Stimulated activated CD4-positive, alpha-beta T cell treated with anti-CD3 and anti-CD28 coated beads, Interleukin-12 subunit alpha, Interleukin-12 subunit beta, amount 100 ng/mL, for 48 hours (primary cell): ENCODE results near the gene COL6A1.
"Not testable (repeated sequence)": the region's sequence is repeated elsewhere in the genome, so short reads cannot be mapped to it uniquely, and the experiment has no call there.

Experiments used
- DNase-seq, 3 donors: peaks; one replicate each; pipeline ENCODE4 v3.0.0-alpha.2; 2020; ENCODE audit warnings: low read depth in 2 of 3, low spot score in 1 of 3

COL6A1 gene

DNA sequence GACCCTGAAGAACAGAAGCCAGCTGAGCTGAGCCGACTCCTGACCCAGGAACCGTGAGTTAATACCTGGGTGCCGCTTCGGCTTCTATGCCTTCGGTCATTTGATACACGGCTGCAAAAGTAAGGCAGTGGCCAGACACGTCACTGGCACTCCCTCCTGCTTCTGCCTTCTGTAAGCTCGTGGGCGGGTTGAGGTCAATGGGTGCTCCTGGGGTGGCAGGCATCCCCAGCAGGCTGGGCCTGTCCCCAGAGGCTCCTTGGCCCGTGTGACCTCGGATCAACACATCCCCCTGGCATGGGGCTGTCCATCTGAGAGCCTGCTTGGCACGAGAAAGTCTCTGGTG is 35.7 kb upstream of the COL6A1 start:
- DNase-seq = no peak

DNA sequence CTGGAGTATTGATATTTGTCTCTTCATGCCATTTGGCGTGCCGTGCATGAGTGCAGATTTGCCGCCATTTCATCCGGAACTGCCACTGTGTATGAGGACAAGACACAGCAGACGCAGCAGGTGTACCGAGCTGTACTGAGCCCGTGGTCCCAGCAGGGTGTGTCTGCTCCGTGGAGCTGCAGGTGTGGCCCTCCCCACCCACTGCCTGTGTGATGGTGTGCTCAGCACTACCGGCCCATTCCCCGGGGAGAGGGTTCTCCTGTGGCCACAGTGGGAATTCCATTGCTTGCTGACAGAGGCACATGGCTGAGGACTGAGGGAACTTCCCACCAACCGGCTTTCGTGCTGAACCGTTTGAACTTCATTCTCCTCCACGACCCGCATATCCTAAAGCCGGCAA is 34.3 kb upstream of the COL6A1 start:
- no peak for DNase-seq

DNA sequence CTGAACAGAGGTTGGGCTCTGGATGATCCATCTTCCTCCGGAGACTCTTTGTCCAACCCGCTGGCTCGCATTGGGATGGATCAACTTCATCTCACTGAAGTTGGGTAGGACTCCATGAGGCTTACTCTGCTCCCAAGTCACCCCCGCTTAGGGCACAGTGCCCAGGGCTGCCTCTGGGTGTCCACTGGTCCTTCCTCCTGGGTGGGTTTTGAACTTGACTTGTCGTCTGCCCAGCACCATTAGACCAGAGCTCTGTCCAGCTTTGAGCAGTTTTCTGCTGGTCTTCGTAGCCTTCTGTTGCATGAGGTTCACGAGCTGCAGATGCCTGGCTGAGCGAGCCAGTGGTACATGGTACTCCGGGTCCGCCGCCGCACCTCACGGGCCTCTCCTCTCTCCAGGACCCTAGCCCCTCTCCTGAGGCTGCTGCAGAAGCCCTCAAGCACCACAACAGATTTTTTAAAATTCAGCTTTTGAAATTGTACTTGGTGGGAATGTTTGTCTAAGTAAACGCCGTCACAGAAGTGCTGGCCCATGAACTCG is 33.8 kb upstream of the COL6A1 start:
- no peak for DNase-seq

DNA sequence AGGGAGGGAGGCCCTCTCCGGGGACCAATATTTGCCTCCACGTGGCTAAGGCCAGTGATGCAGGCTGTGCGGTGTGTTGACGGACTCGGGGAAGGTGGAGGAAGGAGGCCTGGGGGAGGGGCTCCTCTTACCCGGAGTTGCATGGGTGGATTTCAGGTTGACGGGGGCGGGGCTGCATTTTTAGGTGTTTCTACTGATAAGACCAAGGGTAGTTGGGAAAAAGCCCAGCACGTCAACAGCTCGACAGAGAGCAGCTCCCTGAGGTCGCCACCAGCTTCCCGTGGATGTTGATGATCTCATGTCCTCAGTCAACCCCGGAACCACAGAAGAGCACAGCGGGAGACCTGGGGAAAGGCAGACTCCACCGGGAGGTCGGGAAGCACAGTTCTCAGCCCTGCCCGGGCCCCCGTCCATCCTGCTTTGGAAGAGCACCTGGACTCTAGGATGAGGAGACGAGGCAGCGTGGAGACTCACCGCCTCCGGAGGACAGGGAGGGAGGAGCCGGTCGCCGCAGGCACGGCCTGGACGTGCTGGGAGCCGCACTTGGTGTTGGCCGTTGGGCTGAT is 32.9 kb upstream of the COL6A1 start:
- DNase-seq = no peak

DNA sequence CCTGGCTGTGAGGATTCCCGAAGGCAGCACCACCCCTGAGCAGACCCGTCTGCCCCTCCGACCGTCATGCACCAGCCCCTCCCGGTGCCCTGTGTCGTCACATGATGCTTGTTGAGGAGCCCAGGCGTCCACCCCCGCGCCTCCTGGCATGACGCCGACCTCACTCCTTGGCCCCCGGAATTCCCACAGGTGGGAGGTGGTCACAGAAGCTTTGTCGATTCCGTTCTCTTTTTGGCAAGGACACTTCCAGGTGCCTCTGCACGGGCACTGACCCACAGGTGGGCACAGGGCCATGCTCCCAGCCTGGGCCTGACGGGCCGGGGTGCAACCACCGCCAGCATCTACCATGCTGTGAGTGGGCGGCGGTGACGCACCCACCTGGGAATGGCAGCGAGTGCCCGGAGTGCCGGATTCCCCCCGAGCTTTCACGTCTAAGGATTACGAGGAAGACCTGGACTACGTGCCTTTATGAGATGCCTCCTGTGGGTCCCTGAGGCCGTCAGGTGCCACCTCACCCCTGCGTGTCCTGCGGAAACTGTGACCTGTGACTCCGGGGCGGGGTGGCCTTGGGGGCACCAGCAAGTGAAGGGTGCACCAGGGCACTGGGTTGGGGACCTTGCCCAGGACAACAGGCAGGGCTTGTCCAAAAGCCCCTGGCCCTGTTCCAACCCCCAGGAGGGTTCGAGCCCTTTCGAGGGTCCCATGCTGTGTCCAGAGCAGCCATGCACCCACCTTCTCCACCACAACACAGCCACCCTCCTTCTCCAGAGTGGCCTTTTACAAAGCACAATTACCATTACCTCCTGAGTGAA is 31.4 kb upstream of the COL6A1 start:
- DNase-seq = no peak

DNA sequence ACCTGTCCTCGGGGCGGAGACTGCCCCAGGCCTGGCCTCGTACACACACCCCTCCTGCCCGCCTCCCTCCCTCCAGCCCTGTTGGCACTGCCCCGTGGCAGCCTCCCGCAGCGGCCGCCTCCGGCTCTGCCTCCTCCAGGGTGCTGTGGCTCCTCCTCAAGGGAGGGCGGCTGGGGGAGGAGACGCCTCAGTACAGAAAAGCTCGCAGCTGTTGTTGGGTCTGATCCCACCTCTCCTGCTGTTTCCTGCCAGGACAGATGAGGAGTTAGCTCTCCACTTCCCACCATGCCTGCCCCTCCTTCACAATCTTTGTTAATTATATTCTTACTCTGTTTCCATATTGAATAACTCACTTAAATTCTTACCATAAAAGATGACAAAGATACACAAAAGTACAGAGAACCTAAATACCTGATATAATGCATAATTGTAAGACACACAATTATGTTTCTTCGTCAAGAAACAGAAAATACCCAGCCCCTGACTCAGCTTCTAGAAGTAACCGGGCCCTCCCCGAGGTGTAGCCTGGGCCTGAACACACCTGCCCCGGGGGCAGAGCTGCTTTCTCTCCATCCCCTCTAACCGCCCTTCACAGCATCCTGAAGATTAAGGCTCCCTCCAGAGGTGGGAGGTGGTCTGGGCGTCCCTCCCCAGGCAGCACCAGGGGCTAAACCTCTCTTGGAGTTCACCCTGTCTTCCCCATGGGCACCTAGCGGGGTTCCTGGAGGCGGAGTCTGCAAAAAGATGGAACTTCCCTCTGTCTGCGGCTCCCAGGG is 30.6 kb upstream of the COL6A1 start:
- no peak for DNase-seq

DNA sequence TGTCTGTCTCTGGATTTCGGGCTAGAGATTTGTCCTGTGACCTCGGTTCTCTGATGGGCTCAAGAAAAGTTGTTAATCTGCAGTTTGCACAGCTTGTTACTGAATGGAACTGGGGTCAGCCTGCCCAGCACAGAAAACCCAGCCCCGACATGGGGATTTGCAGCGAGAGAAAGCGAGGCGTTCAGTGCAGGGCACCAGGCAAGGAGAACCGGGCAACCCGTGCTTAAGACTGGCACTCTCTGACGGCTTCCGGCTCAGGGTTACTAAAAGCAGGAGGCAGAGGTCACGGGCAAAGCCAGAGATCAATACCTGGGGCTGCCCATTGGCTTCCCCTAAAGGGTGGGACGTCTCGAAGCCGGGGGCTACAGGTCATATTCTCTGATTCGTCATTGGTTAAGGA is 29.9 kb upstream of the COL6A1 start:
- no peak for DNase-seq

DNA sequence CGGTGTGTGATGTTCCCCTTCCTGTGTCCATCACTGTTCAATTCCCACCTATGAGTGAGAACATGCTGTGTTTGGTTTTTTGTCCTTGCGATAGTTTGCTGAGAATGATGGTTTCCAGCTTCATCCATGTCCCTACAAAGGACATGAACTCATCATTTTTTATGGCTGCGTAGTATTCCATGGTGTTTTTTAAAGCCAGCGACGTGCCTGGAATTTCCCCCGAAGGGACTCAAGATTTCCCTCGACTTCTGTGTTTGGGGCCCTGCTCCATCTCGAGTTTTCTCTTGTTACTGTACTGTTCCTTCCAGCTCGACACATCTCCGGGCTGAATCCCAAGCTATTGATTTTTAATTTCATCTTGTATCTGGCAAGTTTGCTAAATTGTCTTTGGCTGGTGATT is 29.0 kb upstream of the COL6A1 start:
- DNase-seq = not testable (repeated sequence)

DNA sequence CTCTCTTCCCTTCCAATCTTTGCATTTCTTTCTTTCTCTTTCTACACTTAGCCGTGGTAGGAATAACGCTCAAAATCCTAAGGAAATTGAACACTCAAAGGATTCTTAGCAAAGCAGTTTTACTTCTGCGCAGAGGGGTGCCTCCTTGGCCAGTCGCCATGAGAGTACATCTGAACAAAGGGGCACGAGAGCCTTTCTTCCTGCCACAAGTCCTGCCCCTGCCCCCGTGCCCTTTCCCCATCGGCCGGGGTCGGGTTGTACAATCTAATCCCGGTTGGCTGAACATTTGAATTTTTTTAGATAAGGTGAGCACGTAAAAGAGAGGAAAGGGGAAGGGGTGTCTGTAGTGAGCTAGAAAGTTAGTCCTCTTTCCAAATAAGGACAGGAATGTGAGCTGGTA is 28.6 kb upstream of the COL6A1 start:
- no peak for DNase-seq

DNA sequence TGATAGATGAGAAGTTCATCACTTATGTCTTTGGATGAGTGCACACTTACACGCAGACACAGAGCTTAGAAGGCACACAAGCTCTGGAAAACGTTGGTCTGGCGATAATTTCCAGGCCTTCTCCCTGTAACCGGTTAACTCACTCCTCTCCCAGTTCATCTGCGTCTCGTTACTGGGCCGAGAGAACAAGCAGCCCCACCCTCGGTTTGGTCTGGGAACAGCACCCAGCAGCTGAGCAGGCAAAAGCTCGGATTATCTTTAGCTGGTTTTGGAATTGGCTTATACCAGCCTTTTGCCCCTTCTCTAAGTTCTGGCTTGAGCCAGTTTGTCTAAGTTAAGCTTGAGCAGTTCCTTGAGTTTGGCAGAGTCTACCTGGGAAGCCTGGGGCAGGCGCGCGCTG is 27.3 kb upstream of the COL6A1 start:
- no peak for DNase-seq

DNA sequence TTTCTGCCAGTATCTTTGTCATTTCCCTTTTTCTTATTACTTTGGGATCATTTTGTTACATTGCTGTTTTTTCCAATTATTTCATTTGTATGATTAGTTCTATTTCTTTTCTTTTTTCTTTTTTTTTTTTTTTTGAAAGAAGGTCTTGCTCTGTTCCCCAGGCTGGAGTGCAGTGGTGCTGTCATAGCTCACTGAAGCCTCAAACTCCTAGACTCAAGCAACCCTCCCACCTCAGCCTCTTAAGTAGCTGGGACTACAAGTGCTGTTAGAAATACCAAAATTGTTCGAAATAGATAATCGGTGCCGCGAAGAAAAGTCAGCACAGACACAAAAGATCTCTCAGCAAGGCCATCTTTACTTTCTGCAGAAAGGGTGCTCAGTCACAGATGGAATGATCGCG is 26.6 kb upstream of the COL6A1 start:
- DNase-seq = no peak

DNA sequence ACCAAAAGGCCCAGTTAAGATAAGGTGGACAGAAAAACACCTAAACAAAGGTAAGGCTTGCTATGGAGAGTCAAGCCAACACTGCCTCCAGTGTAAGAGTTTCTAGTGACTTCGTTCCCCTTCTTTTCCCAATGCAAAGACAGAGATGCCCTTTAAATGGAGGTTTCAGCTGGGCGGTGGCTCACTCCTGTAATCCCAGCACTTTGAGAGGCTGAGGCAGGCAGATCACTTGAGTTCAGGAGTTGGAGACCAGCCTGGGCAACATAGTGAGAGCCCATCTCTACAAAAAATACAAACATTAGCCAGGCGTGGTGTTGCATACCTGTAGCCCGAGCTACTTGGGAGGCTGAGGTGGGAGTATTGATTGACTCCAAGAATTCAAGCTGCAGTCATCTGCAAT is 24.0 kb upstream of the COL6A1 start:
- DNase-seq = no peak

DNA sequence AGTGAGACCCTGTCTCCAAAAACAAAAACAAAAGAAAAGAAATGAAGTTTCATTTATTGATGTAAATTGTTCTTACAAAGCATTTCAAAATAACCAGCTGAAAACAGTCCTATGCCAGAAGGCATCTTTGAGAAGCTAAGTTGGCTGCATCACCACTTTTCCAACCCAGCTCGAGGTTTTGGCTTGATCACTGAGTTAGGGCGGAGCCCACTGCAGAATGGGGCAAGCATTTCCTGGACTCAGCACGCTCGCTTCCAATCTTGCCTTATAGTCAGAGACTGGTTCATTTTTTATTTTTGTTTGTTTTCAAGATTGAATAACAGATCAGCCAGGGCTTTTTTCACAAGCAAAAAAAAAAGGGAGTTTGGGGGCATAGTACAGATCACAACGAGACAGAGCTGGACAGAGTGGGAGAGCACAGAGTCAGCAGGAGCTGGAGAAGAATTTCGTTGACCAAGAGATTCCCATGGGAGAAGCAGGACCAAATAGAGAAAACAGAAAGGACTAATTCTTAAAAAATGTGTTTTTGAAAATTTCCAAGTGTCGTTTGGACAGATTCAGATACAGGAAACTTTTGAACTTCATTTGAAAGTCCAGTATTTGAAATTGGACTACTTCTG is 23.5 kb upstream of the COL6A1 start:
- no peak for DNase-seq

DNA sequence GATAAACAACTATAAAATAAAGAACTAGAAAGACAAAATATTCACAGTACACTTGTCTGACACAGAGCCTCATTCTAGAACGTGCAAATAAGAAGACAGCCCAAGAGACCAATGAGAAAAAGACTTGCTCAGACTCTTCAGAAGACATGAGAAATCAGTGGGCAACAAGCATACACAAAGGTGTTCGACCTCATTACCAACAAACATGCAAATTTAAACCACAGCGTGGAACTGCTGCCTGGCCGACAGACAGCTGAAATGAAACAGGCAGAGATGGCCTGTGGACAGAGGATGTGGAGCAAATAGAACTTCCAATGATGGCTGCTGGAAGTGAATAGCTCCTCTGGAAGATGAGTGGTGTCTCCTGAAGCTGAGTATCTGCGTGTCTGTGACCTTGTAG is 22.4 kb upstream of the COL6A1 start:
- no peak for DNase-seq

DNA sequence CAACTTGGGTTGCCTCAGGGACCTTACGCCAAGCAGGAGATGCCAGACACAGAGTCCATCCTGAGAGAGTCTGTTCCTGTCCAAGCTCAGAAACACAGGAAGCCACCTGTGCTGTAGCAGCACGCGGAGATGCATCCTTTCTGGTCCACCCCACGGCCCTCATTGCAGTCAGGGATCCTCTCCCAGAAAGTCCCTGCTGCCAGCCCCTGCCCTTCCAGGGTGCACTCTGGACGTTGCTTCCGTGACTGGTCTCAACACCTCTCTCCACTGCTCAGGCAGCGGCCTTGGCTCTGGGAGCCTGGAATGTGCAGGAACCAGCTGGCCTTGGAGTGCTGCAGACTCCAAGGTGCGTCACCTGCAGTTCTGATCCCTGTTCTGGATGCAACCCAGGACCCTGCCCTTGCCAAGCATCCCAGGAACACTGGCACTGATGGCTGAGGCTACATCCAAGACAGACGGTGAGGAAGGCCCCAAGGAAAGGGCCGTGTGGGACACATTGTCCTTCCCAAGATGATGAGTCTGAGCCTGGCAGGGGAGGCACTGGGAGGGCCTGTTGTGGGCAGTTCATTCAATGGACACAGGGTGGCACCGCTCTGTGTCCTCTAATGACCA is 21.7 kb upstream of the COL6A1 start:
- no peak for DNase-seq

DNA sequence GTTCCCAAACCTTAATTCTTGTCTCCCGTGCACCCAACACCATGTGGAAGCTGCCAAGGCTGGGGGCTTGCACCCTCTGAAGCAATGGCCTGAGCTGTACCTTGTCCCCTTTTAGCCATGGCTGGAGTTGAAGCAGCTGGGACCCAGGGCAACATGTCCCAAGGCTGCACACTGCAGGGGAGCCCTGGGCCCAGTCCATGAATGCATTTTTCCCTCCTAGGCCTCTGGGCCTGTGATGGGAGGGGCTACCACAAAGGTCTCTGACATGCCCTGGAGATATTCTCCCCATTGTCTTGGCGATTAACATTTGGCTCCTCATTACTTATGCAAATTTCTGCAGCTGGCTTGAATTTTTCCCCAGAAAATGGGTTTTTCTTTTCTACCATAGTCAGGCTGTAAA is 20.2 kb upstream of the COL6A1 start:
- DNase-seq = not testable (repeated sequence)

DNA sequence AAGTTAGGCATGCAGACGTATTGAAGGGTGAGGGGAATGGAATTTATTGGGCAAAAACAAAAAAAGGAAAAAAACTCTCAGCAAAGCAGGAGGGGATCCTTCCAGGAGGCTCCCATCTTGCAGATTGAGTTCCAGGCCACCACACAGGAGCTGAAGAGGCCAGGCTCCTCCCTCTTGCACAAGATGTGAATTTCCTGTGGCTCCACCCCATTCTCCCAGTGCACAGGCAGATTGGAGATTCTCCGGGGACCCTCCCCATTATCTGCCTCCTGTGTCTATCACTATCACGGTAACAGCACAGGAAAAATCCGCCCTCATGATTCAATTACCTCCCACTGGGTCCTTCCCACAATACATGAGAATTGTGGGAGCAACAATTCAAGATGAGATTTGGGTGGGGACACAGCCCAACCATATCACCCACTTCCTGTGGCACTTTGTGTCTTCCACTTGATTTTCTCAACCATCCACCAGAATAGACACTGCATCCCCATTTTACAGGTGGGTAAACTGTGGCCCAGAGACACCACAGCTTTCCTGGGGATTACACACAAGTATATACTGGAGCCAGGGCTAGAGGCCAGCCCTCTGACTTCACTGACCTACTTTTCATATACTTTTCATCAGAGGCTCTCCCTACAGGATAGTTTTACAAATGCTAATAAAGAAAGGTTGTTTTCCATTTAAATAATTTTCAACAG is 18.9 kb upstream of the COL6A1 start:
- no peak for DNase-seq

DNA sequence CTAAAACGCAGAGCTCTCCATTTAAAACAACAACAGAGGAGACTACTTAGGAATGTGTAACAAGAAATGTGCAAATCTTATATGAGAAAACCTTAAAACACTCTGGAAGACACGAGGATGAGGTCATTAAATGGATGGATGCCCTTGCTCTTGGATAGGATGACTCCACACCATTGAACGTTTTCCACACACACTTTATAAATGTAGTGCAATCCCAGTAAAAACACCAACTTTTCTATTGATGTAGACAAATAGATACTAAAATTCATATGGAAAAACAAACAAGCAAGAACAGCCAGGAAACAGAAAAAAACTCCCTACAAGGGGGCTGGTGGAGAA is 18.4 kb upstream of the COL6A1 start:
- no peak for DNase-seq

DNA sequence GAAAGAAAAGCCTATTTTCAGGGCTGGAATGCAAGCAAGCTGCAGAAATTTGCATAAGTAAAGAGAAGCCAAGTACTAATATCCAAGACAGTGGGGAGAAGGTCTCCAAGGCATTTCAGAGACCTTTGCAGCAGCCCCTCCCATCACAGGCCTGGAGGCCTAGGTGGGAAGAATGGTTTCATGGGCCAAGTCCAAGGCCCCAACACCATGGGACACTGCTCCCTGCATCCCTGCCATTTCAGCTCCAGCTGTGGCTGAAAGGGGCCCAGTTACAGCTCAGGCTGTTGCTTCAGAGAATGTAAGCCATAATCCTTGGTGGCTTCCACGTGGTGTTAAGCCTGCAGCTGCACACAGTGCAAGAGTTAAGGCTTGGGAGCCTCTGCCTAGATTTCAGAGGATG is 16.9 kb upstream of the COL6A1 start:
- no peak for DNase-seq

DNA sequence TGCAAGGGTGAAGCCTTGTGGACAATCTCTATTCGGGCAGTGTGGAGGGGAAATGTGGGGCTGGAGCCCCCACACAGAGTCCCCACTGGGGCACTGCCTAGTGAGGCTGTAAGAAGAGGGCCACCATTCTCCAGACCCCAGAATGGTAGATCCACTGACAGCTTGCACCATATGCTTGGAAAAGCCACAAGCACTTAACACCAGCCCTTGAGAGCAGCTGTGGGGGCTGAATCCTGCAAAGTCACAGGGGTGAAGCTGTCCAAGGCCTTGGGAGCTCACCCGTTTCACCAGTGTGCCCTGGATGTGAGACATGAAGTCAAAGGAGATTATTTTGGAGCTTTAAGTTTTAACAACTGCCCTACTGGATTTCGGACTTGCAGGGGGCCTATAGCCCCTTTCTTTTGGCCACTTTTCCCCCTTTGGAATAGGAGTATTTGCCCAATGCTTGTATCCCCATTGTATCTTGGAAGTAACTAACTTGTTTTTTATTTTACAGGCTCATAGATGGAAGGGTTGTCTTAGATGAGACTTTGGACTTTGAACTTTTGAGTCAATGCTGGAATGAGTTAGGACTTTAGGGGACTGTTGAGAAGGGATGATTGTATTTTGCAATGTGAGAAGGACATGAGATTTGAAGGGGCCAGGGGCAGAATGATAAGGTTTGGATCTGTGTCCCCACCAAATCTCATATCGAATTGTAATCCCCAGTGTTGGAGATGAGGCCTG is 16.3 kb upstream of the COL6A1 start:
- DNase-seq = no peak
